ENCODE measurements around the gene MYO6. TPM values are rescaled to one million over a fixed set of nuclear protein-coding genes. Genes with fewer than 3 reads are reported as not detected.

Gene MYO6
- total and polyA plus RNA-seq, 2 of the 8 experiments (the other 6 are each of a cell fraction or from before 2014, with no cell fraction given), result 8.3 to 21.9 TPM

DNA sequence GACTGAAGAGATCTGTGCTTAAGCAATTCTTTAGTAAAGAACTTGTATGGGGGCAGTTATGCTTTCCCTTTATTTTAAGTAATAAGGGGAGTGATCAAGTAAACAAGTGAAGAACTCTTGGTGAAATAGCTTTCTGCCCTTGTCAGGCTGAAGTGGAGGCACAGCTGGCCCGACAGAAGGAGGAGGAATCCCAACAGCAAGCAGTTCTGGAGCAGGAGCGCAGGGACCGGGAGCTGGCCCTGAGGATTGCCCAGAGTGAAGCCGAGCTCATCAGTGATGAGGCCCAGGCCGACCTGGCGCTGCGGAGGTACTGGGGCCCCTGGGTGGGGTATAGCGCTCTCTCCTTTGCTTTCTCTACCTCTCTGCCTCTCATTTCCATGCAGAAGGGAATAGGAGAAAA, 143.3 kb downstream of the MYO6 start:
- CTCF ChIA-PET (ENCODE audit: partially characterized antibody), result interaction anchor here (0.7 to 6.4 kb wide), 27 partner anchors 8 to 969 kb away, joined by 3 to 84 read pairs (median 5); no protein-coding TSS in a partner anchor
- no peak for FAIRE-seq
- no peaks in the 10 kb centered on the region for H3K79me2 ChIP-seq (ENCODE audit: control insufficient read depth in 1 of 2, insufficient read depth in 2 of 2, low read length in 2 of 2)

More for the DNA sequence above, 143.3 kb downstream of the MYO6 start:
- no peak overlapping the region for H2BK20ac ChIP-seq (ENCODE audit: low read length)
- DNase-seq (ENCODE audit: low read depth in 1 of 2, low spot score in 2 of 2), result no peak
- no peaks in the 10 kb centered on the region for H3K4me1 ChIP-seq (replicated peaks in 1 of 4; ENCODE audit: control insufficient read depth in 3 of 4, insufficient read depth in 4 of 4, low read length in 3 of 4)
- no peaks in the 10 kb centered on the region for H3K27me3 ChIP-seq (replicated peaks in 1 of 4; ENCODE audit: control insufficient read depth in 3 of 4, extremely low read depth in 1 of 4, insufficient read depth in 3 of 4, low read length in 3 of 4)
- H3K27ac ChIP-seq (ENCODE audit: low read depth, low read length), result no peak overlapping the region
- no peak overlapping the region for H3K4me3 ChIP-seq (ENCODE audit: extremely low read depth in 1 of 4, insufficient read depth in 2 of 4, low read depth in 3 of 4, low read length in 4 of 4)
- H3K9me3 ChIP-seq (ENCODE audit: insufficient read depth in 2 of 2, low read depth in 1 of 2, low read length in 1 of 2), result no peaks in the 10 kb centered on the region
- POLR2A ChIA-PET (ENCODE audit: partially characterized antibody), result no interaction called here
- H2AFZ ChIP-seq (ENCODE audit: low read length), result no peak overlapping the region
- H3K79me1 ChIP-seq (ENCODE audit: low read depth, low read length), result no peaks in the 10 kb centered on the region
- no peak overlapping the region for H3K4ac ChIP-seq (replicated peaks; ENCODE audit: insufficient read length, low read depth, low read length)
- H2BK15ac ChIP-seq (ENCODE audit: low read length), result no peak overlapping the region
- H2AK5ac ChIP-seq (ENCODE audit: low read depth, low read length), result no peak overlapping the region
- H3K23ac ChIP-seq (ENCODE audit: insufficient read length), result no peak overlapping the region
- H3K4me2 ChIP-seq (ENCODE audit: insufficient read depth in 1 of 2, low read depth in 2 of 2, low read length in 2 of 2), result no peak overlapping the region
- H3K9ac ChIP-seq (replicated peaks in 1 of 4; ENCODE audit: extremely low read depth in 1 of 4, low read depth in 3 of 4, low read length in 3 of 4), result no peak overlapping the region
- no peak overlapping the region for H4K91ac ChIP-seq (replicated peaks; ENCODE audit: insufficient read length, low read length)
- H3K14ac ChIP-seq (ENCODE audit: insufficient read length), result no peak overlapping the region
- TF ChIP-seq EGR1 (IDR thresholded peaks at IDR 0.05; ENCODE audit: borderline replicate concordance, low read depth, low read length) (no peak), TCF12 (IDR thresholded peaks at IDR 0.05; ENCODE audit: low read depth, low read length) (no peak), TEAD4 (IDR thresholded peaks at IDR 0.05; ENCODE audit: low read depth, low read length) (no peak), HDAC2 (IDR thresholded peaks at IDR 0.05; ENCODE audit: borderline replicate concordance in 1 of 2, low read depth in 2 of 2, low read length in 2 of 2) (no peak), TAF1 (IDR thresholded peaks at IDR 0.05; ENCODE audit: low read depth, low read length) (no peak)
- TF ChIP-seq, protein P1, sequence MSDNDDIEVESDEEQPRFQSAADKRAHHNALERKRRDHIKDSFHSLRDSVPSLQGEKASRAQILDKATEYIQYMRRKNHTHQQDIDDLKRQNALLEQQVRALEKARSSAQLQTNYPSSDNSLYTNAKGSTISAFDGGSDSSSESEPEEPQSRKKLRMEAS (IDR thresholded peaks at IDR 0.05), result no peak
- TF ChIP-seq, protein P2, sequence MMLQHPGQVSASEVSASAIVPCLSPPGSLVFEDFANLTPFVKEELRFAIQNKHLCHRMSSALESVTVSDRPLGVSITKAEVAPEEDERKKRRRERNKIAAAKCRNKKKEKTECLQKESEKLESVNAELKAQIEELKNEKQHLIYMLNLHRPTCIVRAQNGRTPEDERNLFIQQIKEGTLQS (IDR thresholded peaks at IDR 0.05; ENCODE audit: insufficient read depth, low read depth, low read length), result no peak
- no peak overlapping the region for H2BK12ac ChIP-seq (ENCODE audit: low read depth, low read length)
- no peak overlapping the region for H4K5ac ChIP-seq (ENCODE audit: insufficient read length, low read depth, low read length)
- WGBS, 2 experiments (ENCODE audit: extremely low coverage in 1 of 2, insufficient coverage in 1 of 2, insufficient read length in 1 of 2, insufficient replicate concordance in 2 of 2, low coverage in 1 of 2, low lambda C conversion rate in 2 of 2, missing lambda C conversion rate in 1 of 2), result 96% methylated on average over 8 of the region's 8 CpGs; no CpG with 5 or more reads in 1 of the 2 experiments
- no peak overlapping the region for H3K18ac ChIP-seq (ENCODE audit: extremely low read depth, low read length)
- 0 out of 8 replicates have a peak, but pooled peaks cover 0 to 3% (median 0%) of the 10 kb centered on the region in 4 experiments for H3K36me3 ChIP-seq (ENCODE audit: control insufficient read depth in 2 of 4, insufficient read depth in 4 of 4, low read length in 3 of 4)
- no peak overlapping the region for H2BK5ac ChIP-seq (ENCODE audit: low read depth, low read length)
- H4K8ac ChIP-seq (ENCODE audit: extremely low read depth, insufficient read depth, low read length), result no peak overlapping the region
- H4K20me1 ChIP-seq (replicated peaks in 1 of 2; ENCODE audit: control insufficient read depth in 1 of 2, insufficient read depth in 2 of 2, low read length in 2 of 2), result no peaks in the 10 kb centered on the region
- H3K23me2 ChIP-seq (ENCODE audit: low read depth, low read length), result no peaks in the 10 kb centered on the region
- no peak overlapping the region for H3K56ac ChIP-seq (replicated peaks; ENCODE audit: insufficient read length, low read depth, low read length)
- H2BK120ac ChIP-seq (replicated peaks; ENCODE audit: low read depth, low read length), result no peak overlapping the region

Measured in H1 (cell line).